ENCODE results near the gene EMP2. TPM values are rescaled to one million over a fixed set of nuclear protein-coding genes. Genes with fewer than 3 reads are reported as not detected.

EMP2 gene
- total and polyA plus RNA-seq, 2 experiments from 2014 or later, result 29.1 to 93.4 TPM

GRCh38 chr16:10617662-10618420, 37.4 kb upstream of the EMP2 start:
- no peak overlapping the region for H3K27ac ChIP-seq
- H3K79me2 ChIP-seq, result no peaks in the 10 kb centered on the region
- no peaks in the 10 kb centered on the region for H3K9me2 ChIP-seq (replicated peaks; ENCODE audit: insufficient read depth)
- H3K9me3 ChIP-seq (ENCODE audit: low read depth), result no peaks in the 10 kb centered on the region
- H3K27me3 ChIP-seq, result no peaks in the 10 kb centered on the region
- no peaks in the 10 kb centered on the region for H4K20me1 ChIP-seq (ENCODE audit: insufficient read depth, poor library complexity, severe bottlenecking)
- no peak for DNase-seq (ENCODE audit: low spot score)
- H3K36me3 ChIP-seq (replicated peaks; ENCODE audit: insufficient read depth, low read depth), result no peaks in the 10 kb centered on the region
- no peak for TF ChIP-seq CTCF (IDR thresholded peaks at IDR 0.05; ENCODE audit: poor library complexity)
- no peak for TF ChIP-seq EZH2phosphoT487 (IDR thresholded peaks at IDR 0.05; ENCODE audit: low read depth, severe bottlenecking, unreplicated experiment)
- TF ChIP-seq EZH2 (IDR thresholded peaks at IDR 0.05; ENCODE audit: borderline replicate concordance), result no peak
- 82% methylated on average over 12 of the region's 12 CpGs for WGBS (ENCODE audit: low lambda C conversion rate, missing lambda C conversion rate)
- H3K4me1 ChIP-seq (ENCODE audit: insufficient read depth), result peaks cover 23% of the 10 kb centered on the region
- no peak overlapping the region for H3K4me3 ChIP-seq
- peak overlapping the region; percentile 39 for H3K4me2 ChIP-seq
- H2AFZ ChIP-seq, result no peak overlapping the region

GRCh38 chr16:10616756-10617640, 36.6 kb upstream of the EMP2 start:
- Histone ChIP-seq H3K4me3 (no peak overlapping the region), H3K36me3 (replicated peaks; ENCODE audit: insufficient read depth, low read depth) (no peaks in the 10 kb centered on the region), H2AFZ (peak overlapping the region; percentile 52), H3K9me3 (ENCODE audit: low read depth) (no peaks in the 10 kb centered on the region), H3K4me1 (ENCODE audit: insufficient read depth) (peaks cover 16% of the 10 kb centered on the region), H3K27me3 (no peaks in the 10 kb centered on the region), H3K9me2 (replicated peaks; ENCODE audit: insufficient read depth) (no peaks in the 10 kb centered on the region), H3K27ac (no peak overlapping the region), H3K4me2 (peak overlapping the region; percentile 39), H4K20me1 (ENCODE audit: insufficient read depth, poor library complexity, severe bottlenecking) (no peaks in the 10 kb centered on the region), H3K79me2 (no peaks in the 10 kb centered on the region)
- no peak for TF ChIP-seq EZH2phosphoT487 (IDR thresholded peaks at IDR 0.05; ENCODE audit: low read depth, severe bottlenecking, unreplicated experiment)
- TF ChIP-seq EZH2 (IDR thresholded peaks at IDR 0.05; ENCODE audit: borderline replicate concordance), result no peak
- no peak for TF ChIP-seq CTCF (IDR thresholded peaks at IDR 0.05; ENCODE audit: poor library complexity)
- 41% methylated on average over 14 of the region's 14 CpGs for WGBS (ENCODE audit: low lambda C conversion rate, missing lambda C conversion rate)
- peak; percentile 67 for DNase-seq (ENCODE audit: low spot score)

- H3K4me2 ChIP-seq, result peak overlapping the region; percentile 39
- no peaks in the 10 kb centered on the region for H3K27me3 ChIP-seq
- DNase-seq (ENCODE audit: low spot score), result no peak
- 60% methylated on average over 6 of the region's 6 CpGs for WGBS (ENCODE audit: low lambda C conversion rate, missing lambda C conversion rate)
- TF ChIP-seq CTCF (IDR thresholded peaks at IDR 0.05; ENCODE audit: poor library complexity), result no peak
- no peak for TF ChIP-seq EZH2 (IDR thresholded peaks at IDR 0.05; ENCODE audit: borderline replicate concordance)
- no peak for TF ChIP-seq EZH2phosphoT487 (IDR thresholded peaks at IDR 0.05; ENCODE audit: low read depth, severe bottlenecking, unreplicated experiment)
- no peaks in the 10 kb centered on the region for H3K9me3 ChIP-seq (ENCODE audit: low read depth)
- H3K4me1 ChIP-seq (ENCODE audit: insufficient read depth), result peaks cover 12% of the 10 kb centered on the region
- H2AFZ ChIP-seq, result no peak overlapping the region
- no peaks in the 10 kb centered on the region for H3K36me3 ChIP-seq (replicated peaks; ENCODE audit: insufficient read depth, low read depth)
- no peaks in the 10 kb centered on the region for H3K79me2 ChIP-seq
- H3K4me3 ChIP-seq, result no peak overlapping the region
- no peaks in the 10 kb centered on the region for H3K9me2 ChIP-seq (replicated peaks; ENCODE audit: insufficient read depth)
- H3K27ac ChIP-seq, result no peak overlapping the region
- H4K20me1 ChIP-seq (ENCODE audit: insufficient read depth, poor library complexity, severe bottlenecking), result no peaks in the 10 kb centered on the region
These were observed 36.0 kb upstream of the EMP2 start for GRCh38 chr16:10616419-10616755.
